Measurements from ENCODE around the gene PRR23E.

Gene PRR23E

GRCh38 chr3:127209840-127210653 is 17.1 kb downstream of the PRR23E start:
- DNase-seq (ENCODE audit: low read depth in 2 of 2): no peak

- no peak for DNase-seq (ENCODE audit: low read depth in 2 of 2)
These were observed 17.7 kb downstream of the PRR23E start for GRCh38 chr3:127210654-127210943.

GRCh38 chr3:127211118-127212060 is 18.5 kb downstream of the PRR23E start:
- no peak for DNase-seq (ENCODE audit: low read depth in 2 of 2)

GRCh38 chr3:127212231-127212630 is 19.3 kb downstream of the PRR23E start:
- DNase-seq (ENCODE audit: low read depth in 2 of 2): no peak

- no peak for DNase-seq (ENCODE audit: low read depth in 2 of 2)
These were observed 19.8 kb downstream of the PRR23E start for GRCh38 chr3:127212711-127213110.

- DNase-seq (ENCODE audit: low read depth in 2 of 2): no peak
These were observed 20.5 kb downstream of the PRR23E start for GRCh38 chr3:127213381-127213918.

GRCh38 chr3:127214975-127215374 is 22.0 kb downstream of the PRR23E start:
- DNase-seq (ENCODE audit: low read depth in 2 of 2): no peak

GRCh38 chr3:127215714-127216414 is 22.9 kb downstream of the PRR23E start:
- DNase-seq (ENCODE audit: low read depth in 2 of 2): no peak

- no peak for DNase-seq (ENCODE audit: low read depth in 2 of 2)
These were observed 23.7 kb downstream of the PRR23E start for GRCh38 chr3:127216415-127217261.

GRCh38 chr3:127217596-127218453 is 24.9 kb downstream of the PRR23E start:
- no peak for DNase-seq (ENCODE audit: low read depth in 2 of 2)

GRCh38 chr3:127218454-127218922 is 25.6 kb downstream of the PRR23E start:
- no peak for DNase-seq (ENCODE audit: low read depth in 2 of 2)

- no peak for DNase-seq (ENCODE audit: low read depth in 2 of 2)
These were observed 27.6 kb downstream of the PRR23E start for GRCh38 chr3:127220497-127220896.

- no peak for DNase-seq (ENCODE audit: low read depth in 2 of 2)
These were observed 28.1 kb downstream of the PRR23E start for GRCh38 chr3:127221037-127221436.

- DNase-seq (ENCODE audit: low read depth in 2 of 2): no peak
These were observed 28.6 kb downstream of the PRR23E start for GRCh38 chr3:127221446-127222035.

GRCh38 chr3:127222163-127222562 is 29.2 kb downstream of the PRR23E start:
- no peak for DNase-seq (ENCODE audit: low read depth in 2 of 2)

GRCh38 chr3:127222664-127223063 is 29.7 kb downstream of the PRR23E start:
- DNase-seq (ENCODE audit: low read depth in 2 of 2): no peak

- DNase-seq (ENCODE audit: low read depth in 2 of 2): no peak
These were observed 31.2 kb downstream of the PRR23E start for GRCh38 chr3:127224118-127224517.

GRCh38 chr3:127226457-127226856 is 33.5 kb downstream of the PRR23E start:
- no peak for DNase-seq (ENCODE audit: low read depth in 2 of 2)
